Upper lobe of left lung (tissue), 4 donors: ENCODE data around the gene KMT5B.

Experiments used
- EP300 ChIP-seq, 4 donors: sonication (generic); formaldehyde crosslinking; IDR thresholded peaks; one replicate each; pipeline ENCODE4 v1.5.1; 2017; ENCODE audit warnings: antibody characterized with exemption in 4 of 4, control low read depth in 2 of 4
- POLR2A ChIP-seq, 4 donors: fragments of 450-650 bp; IDR thresholded peaks; one replicate each; pipeline ENCODE4 v1.5.1; 2016 to 2017; ENCODE audit warnings: antibody characterized with exemption in 4 of 4, mild to moderate bottlenecking in 2 of 4
- POLR2AphosphoS5 ChIP-seq, 2 donors: sonication (generic); formaldehyde crosslinking; IDR thresholded peaks; one replicate each; pipeline ENCODE4 v1.5.1; 2017; ENCODE audit warnings: antibody characterized with exemption in 2 of 2
- TF ChIP-seq, protein P1 (sequence below), 6 experiments: fragments of 450-650 bp in 4 of 6; fragments of 200-600 bp in 2 of 6; sonication (generic) in 2 of 6; IDR thresholded peaks; one replicate each; pipeline ENCODE4 v1.5.1; 2016 to 2019; ENCODE audit warnings: antibody characterized with exemption in 6 of 6

DNA sequence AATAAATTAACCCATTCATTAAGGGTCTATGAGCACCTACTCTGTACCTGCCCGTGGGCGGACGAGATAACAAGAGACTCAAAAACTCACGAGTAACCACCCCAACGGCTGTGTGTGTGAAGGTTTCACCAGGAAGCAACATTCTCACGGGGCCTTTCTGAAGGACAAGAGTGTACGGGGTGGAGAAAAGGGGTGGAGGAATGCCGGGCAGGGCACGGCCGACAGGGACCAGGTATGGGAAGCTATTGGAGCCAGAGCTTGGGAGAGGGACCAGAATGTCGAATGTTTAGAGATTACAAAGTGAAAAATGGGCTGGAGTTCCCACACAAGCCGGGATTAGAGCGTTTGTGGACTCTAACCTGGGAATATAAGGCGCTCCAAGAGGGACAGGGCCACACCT, 1.6 kb downstream of the KMT5B start:
- peak in 1 of 4 donors; percentile 24 for TF ChIP-seq POLR2A (IDR thresholded peaks at IDR 0.05)
- peak in 1 of 2 donors; percentile 19 for TF ChIP-seq POLR2AphosphoS5 (IDR thresholded peaks at IDR 0.05)
- no peak for TF ChIP-seq EP300 (IDR thresholded peaks at IDR 0.05)
- TF ChIP-seq, protein P1, sequence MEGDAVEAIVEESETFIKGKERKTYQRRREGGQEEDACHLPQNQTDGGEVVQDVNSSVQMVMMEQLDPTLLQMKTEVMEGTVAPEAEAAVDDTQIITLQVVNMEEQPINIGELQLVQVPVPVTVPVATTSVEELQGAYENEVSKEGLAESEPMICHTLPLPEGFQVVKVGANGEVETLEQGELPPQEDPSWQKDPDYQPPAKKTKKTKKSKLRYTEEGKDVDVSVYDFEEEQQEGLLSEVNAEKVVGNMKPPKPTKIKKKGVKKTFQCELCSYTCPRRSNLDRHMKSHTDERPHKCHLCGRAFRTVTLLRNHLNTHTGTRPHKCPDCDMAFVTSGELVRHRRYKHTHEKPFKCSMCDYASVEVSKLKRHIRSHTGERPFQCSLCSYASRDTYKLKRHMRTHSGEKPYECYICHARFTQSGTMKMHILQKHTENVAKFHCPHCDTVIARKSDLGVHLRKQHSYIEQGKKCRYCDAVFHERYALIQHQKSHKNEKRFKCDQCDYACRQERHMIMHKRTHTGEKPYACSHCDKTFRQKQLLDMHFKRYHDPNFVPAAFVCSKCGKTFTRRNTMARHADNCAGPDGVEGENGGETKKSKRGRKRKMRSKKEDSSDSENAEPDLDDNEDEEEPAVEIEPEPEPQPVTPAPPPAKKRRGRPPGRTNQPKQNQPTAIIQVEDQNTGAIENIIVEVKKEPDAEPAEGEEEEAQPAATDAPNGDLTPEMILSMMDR (IDR thresholded peaks at IDR 0.05) = no peak
